ENCODE measurements around the gene SMCHD1. TPM values are rescaled to one million over a fixed set of nuclear protein-coding genes. Genes with fewer than 3 reads are reported as not detected.
A peak's percentile ranks its signal among the peaks of the same experiment; 100 is the strongest.
"Not testable (repeated sequence)": the region's sequence is repeated elsewhere in the genome, so short reads cannot be mapped to it uniquely, and the experiment has no call there.

Gene SMCHD1
- total RNA-seq, 1 donor from 2014 or later: 102 TPM

GRCh38 chr18:2656237-2656980 lies 883 bp downstream of the SMCHD1 start:
- Histone ChIP-seq H3K9ac (ENCODE audit: low read depth in 1 of 3, low read length in 3 of 3) (peak overlapping the region; percentile 82 to 94 (median 87)), H3K4me3 (ENCODE audit: low read length in 3 of 3) (peak overlapping the region; percentile 87 to 98 (median 90)), H3K4me1 (ENCODE audit: control insufficient read depth in 3 of 3, insufficient read depth in 3 of 3, low read length in 3 of 3) (peaks cover 8 to 20% (median 12%) of the 10 kb centered on the region in 3 donors), H3K27me3 (ENCODE audit: control insufficient read depth in 3 of 3, insufficient read depth in 3 of 3, low read length in 3 of 3) (no peaks in the 10 kb centered on the region), H3K9me3 (ENCODE audit: control insufficient read depth in 3 of 3, low read length in 3 of 3) (no peaks in the 10 kb centered on the region), H3K36me3 (ENCODE audit: control insufficient read depth in 3 of 3, insufficient read depth in 3 of 3, low read length in 3 of 3) (no peaks in the 10 kb centered on the region), H3K27ac (ENCODE audit: low read depth, low read length) (peak overlapping the region; percentile 90)

- no peaks in the 10 kb centered on the region for H3K36me3 ChIP-seq (ENCODE audit: control insufficient read depth in 3 of 3, insufficient read depth in 3 of 3, low read length in 3 of 3)
- H3K9me3 ChIP-seq (ENCODE audit: control insufficient read depth in 3 of 3, low read length in 3 of 3): no peaks in the 10 kb centered on the region
- H3K4me3 ChIP-seq (ENCODE audit: low read length in 3 of 3): peak overlapping the region; percentile 87 to 98 (median 90)
- H3K27me3 ChIP-seq (ENCODE audit: control insufficient read depth in 3 of 3, insufficient read depth in 3 of 3, low read length in 3 of 3): no peaks in the 10 kb centered on the region
- peaks cover 8 to 20% (median 12%) of the 10 kb centered on the region in 3 donors for H3K4me1 ChIP-seq (ENCODE audit: control insufficient read depth in 3 of 3, insufficient read depth in 3 of 3, low read length in 3 of 3)
- peak overlapping the region; percentile 90 for H3K27ac ChIP-seq (ENCODE audit: low read depth, low read length)
- peak overlapping the region; percentile 82 to 94 (median 87) for H3K9ac ChIP-seq (ENCODE audit: low read depth in 1 of 3, low read length in 3 of 3)
Measured at GRCh38 chr18:2656981-2657512, 1.5 kb downstream of the SMCHD1 start.

- Histone ChIP-seq H3K36me3 (ENCODE audit: control insufficient read depth in 3 of 3, insufficient read depth in 3 of 3, low read length in 3 of 3) (no peaks in the 10 kb centered on the region), H3K9me3 (ENCODE audit: control insufficient read depth in 3 of 3, low read length in 3 of 3) (no peaks in the 10 kb centered on the region), H3K4me1 (ENCODE audit: control insufficient read depth in 3 of 3, insufficient read depth in 3 of 3, low read length in 3 of 3) (peaks cover 8 to 20% (median 12%) of the 10 kb centered on the region in 3 donors), H3K9ac (ENCODE audit: low read depth in 1 of 3, low read length in 3 of 3) (no peak overlapping the region), H3K27me3 (ENCODE audit: control insufficient read depth in 3 of 3, insufficient read depth in 3 of 3, low read length in 3 of 3) (no peaks in the 10 kb centered on the region), H3K4me3 (ENCODE audit: low read length in 3 of 3) (peak overlapping the region in 1 of 3 donors; percentile 39), H3K27ac (ENCODE audit: low read depth, low read length) (peak overlapping the region; percentile 29)
Measured at GRCh38 chr18:2657788-2658458, 2.4 kb downstream of the SMCHD1 start.

- not testable (repeated sequence) for H3K9ac ChIP-seq (ENCODE audit: low read depth in 1 of 3, low read length in 3 of 3); H3K27me3 ChIP-seq (ENCODE audit: control insufficient read depth in 3 of 3, insufficient read depth in 3 of 3, low read length in 3 of 3); H3K9me3 ChIP-seq (ENCODE audit: control insufficient read depth in 3 of 3, low read length in 3 of 3); H3K36me3 ChIP-seq (ENCODE audit: control insufficient read depth in 3 of 3, insufficient read depth in 3 of 3, low read length in 3 of 3); H3K4me3 ChIP-seq (ENCODE audit: low read length in 3 of 3); H3K27ac ChIP-seq (ENCODE audit: low read depth, low read length)
- peaks cover 8 to 16% (median 15%) of the 10 kb centered on the region in 3 donors for H3K4me1 ChIP-seq (ENCODE audit: control insufficient read depth in 3 of 3, insufficient read depth in 3 of 3, low read length in 3 of 3)
Measured at GRCh38 chr18:2660849-2661248, 5.3 kb downstream of the SMCHD1 start.

- H3K27me3 ChIP-seq (ENCODE audit: control insufficient read depth in 3 of 3, insufficient read depth in 3 of 3, low read length in 3 of 3); H3K9me3 ChIP-seq (ENCODE audit: control insufficient read depth in 3 of 3, low read length in 3 of 3); H3K36me3 ChIP-seq (ENCODE audit: control insufficient read depth in 3 of 3, insufficient read depth in 3 of 3, low read length in 3 of 3); H3K9ac ChIP-seq (ENCODE audit: low read depth in 1 of 3, low read length in 3 of 3); H3K27ac ChIP-seq (ENCODE audit: low read depth, low read length); H3K4me3 ChIP-seq (ENCODE audit: low read length in 3 of 3); H3K4me1 ChIP-seq (ENCODE audit: control insufficient read depth in 3 of 3, insufficient read depth in 3 of 3, low read length in 3 of 3): not testable (repeated sequence)
Measured at GRCh38 chr18:2662288-2662687, 6.8 kb downstream of the SMCHD1 start.

GRCh38 chr18:2662990-2663389 lies 7.5 kb downstream of the SMCHD1 start:
- H3K4me1 ChIP-seq (ENCODE audit: control insufficient read depth in 3 of 3, insufficient read depth in 3 of 3, low read length in 3 of 3): peaks cover 0 to 7% (median 4%) of the 10 kb centered on the region in 3 donors
- no peak overlapping the region for H3K9ac ChIP-seq (ENCODE audit: low read depth in 1 of 3, low read length in 3 of 3)
- no peaks in the 10 kb centered on the region for H3K9me3 ChIP-seq (ENCODE audit: control insufficient read depth in 3 of 3, low read length in 3 of 3)
- no peak overlapping the region for H3K4me3 ChIP-seq (ENCODE audit: low read length in 3 of 3)
- H3K36me3 ChIP-seq (ENCODE audit: control insufficient read depth in 3 of 3, insufficient read depth in 3 of 3, low read length in 3 of 3): peaks cover 0 to 10% (median 7%) of the 10 kb centered on the region in 3 donors
- H3K27me3 ChIP-seq (ENCODE audit: control insufficient read depth in 3 of 3, insufficient read depth in 3 of 3, low read length in 3 of 3): no peaks in the 10 kb centered on the region
- H3K27ac ChIP-seq (ENCODE audit: low read depth, low read length): no peak overlapping the region

GRCh38 chr18:2672410-2672809 lies 16.9 kb downstream of the SMCHD1 start:
- H3K9ac ChIP-seq (ENCODE audit: low read depth in 1 of 3, low read length in 3 of 3): no peak overlapping the region
- H3K9me3 ChIP-seq (ENCODE audit: control insufficient read depth in 3 of 3, low read length in 3 of 3): no peaks in the 10 kb centered on the region
- H3K36me3 ChIP-seq (ENCODE audit: control insufficient read depth in 3 of 3, insufficient read depth in 3 of 3, low read length in 3 of 3): peaks cover 7 to 43% (median 35%) of the 10 kb centered on the region in 3 donors
- no peaks in the 10 kb centered on the region for H3K4me1 ChIP-seq (ENCODE audit: control insufficient read depth in 3 of 3, insufficient read depth in 3 of 3, low read length in 3 of 3)
- no peak overlapping the region for H3K27ac ChIP-seq (ENCODE audit: low read depth, low read length)
- no peaks in the 10 kb centered on the region for H3K27me3 ChIP-seq (ENCODE audit: control insufficient read depth in 3 of 3, insufficient read depth in 3 of 3, low read length in 3 of 3)
- no peak overlapping the region for H3K4me3 ChIP-seq (ENCODE audit: low read length in 3 of 3)

- H3K9ac ChIP-seq (ENCODE audit: low read depth in 1 of 3, low read length in 3 of 3): no peak overlapping the region
- no peak overlapping the region for H3K4me3 ChIP-seq (ENCODE audit: low read length in 3 of 3)
- no peak overlapping the region for H3K27ac ChIP-seq (ENCODE audit: low read depth, low read length)
- no peaks in the 10 kb centered on the region for H3K9me3 ChIP-seq (ENCODE audit: control insufficient read depth in 3 of 3, low read length in 3 of 3)
- peaks cover 7 to 43% (median 35%) of the 10 kb centered on the region in 3 donors for H3K36me3 ChIP-seq (ENCODE audit: control insufficient read depth in 3 of 3, insufficient read depth in 3 of 3, low read length in 3 of 3)
- no peaks in the 10 kb centered on the region for H3K27me3 ChIP-seq (ENCODE audit: control insufficient read depth in 3 of 3, insufficient read depth in 3 of 3, low read length in 3 of 3)
- no peaks in the 10 kb centered on the region for H3K4me1 ChIP-seq (ENCODE audit: control insufficient read depth in 3 of 3, insufficient read depth in 3 of 3, low read length in 3 of 3)
Measured at GRCh38 chr18:2672872-2673271, 17.3 kb downstream of the SMCHD1 start.

GRCh38 chr18:2678933-2679332 lies 23.4 kb downstream of the SMCHD1 start:
- not testable (repeated sequence) for H3K9ac ChIP-seq (ENCODE audit: low read depth in 1 of 3, low read length in 3 of 3); H3K4me3 ChIP-seq (ENCODE audit: low read length in 3 of 3); H3K4me1 ChIP-seq (ENCODE audit: control insufficient read depth in 3 of 3, insufficient read depth in 3 of 3, low read length in 3 of 3); H3K9me3 ChIP-seq (ENCODE audit: control insufficient read depth in 3 of 3, low read length in 3 of 3); H3K27ac ChIP-seq (ENCODE audit: low read depth, low read length); H3K27me3 ChIP-seq (ENCODE audit: control insufficient read depth in 3 of 3, insufficient read depth in 3 of 3, low read length in 3 of 3)
- H3K36me3 ChIP-seq (ENCODE audit: control insufficient read depth in 3 of 3, insufficient read depth in 3 of 3, low read length in 3 of 3): peaks cover 0 to 17% (median 13%) of the 10 kb centered on the region in 3 donors

- H3K27me3 ChIP-seq (ENCODE audit: control insufficient read depth in 3 of 3, insufficient read depth in 3 of 3, low read length in 3 of 3): no peaks in the 10 kb centered on the region
- peaks cover 0 to 7% (median 6%) of the 10 kb centered on the region in 3 donors for H3K36me3 ChIP-seq (ENCODE audit: control insufficient read depth in 3 of 3, insufficient read depth in 3 of 3, low read length in 3 of 3)
- no peak overlapping the region for H3K9ac ChIP-seq (ENCODE audit: low read depth in 1 of 3, low read length in 3 of 3)
- no peak overlapping the region for H3K27ac ChIP-seq (ENCODE audit: low read depth, low read length)
- H3K9me3 ChIP-seq (ENCODE audit: control insufficient read depth in 3 of 3, low read length in 3 of 3): no peaks in the 10 kb centered on the region
- H3K4me1 ChIP-seq (ENCODE audit: control insufficient read depth in 3 of 3, insufficient read depth in 3 of 3, low read length in 3 of 3): no peaks in the 10 kb centered on the region
- no peak overlapping the region for H3K4me3 ChIP-seq (ENCODE audit: low read length in 3 of 3)
Measured at GRCh38 chr18:2680216-2680792, 24.8 kb downstream of the SMCHD1 start.

Data from skeletal muscle tissue (tissue), 4 donors.